Middle frontal gyrus (tissue), 1 donor: Measurements from ENCODE around the gene HOXC13.

Experiments used
- DNase-seq: peaks from one replicate; pipeline ENCODE4 v3.0.0-alpha.2; 2015; ENCODE audit warnings: low spot score; ENCODE audit errors: extremely low spot score

The HOXC13 gene

GRCh38 chr12:53994264-53995001, 55.8 kb downstream of the HOXC13 start:
- DNase-seq: no peak

DNA sequence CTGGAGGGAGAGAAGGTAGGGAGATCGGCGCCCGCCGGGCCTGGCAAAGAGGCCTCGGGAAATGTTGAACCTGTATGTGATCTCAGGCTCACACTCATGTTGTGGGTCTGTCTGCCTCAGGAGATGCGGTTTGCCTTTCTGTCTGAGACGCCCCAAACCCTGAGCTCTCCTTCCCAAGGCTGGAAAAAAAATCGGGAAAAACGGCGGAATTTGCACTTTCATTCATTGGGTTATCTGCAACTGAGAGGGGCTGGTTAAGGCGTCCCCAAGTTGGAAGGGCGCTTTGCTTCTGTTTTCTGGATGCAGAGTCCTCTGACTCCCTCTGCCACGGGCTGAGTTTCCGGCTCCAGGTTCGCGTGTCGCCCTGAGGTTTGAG, 56.4 kb downstream of the HOXC13 start:
- no peak for DNase-seq

GRCh38 chr12:53995378-53996239, 57.0 kb downstream of the HOXC13 start:
- no peak for DNase-seq
